Fibroblast of villous mesenchyme (primary cell): ENCODE data around the gene CYP26A1. TPM values are rescaled to one million over a fixed set of nuclear protein-coding genes. Genes with fewer than 3 reads are reported as not detected.
A peak's percentile ranks its signal among the peaks of the same experiment; 100 is the strongest.

Experiments
- DNase-seq: peaks from one replicate; pipeline ENCODE4 v3.0.0-alpha.2; 2010; ENCODE audit warnings: low read depth
- H3K4me3 ChIP-seq: 2 replicates; pipeline ENCODE4 v1.5.1; 2011; ENCODE audit warnings: low read depth, mild to moderate bottlenecking, low read length
- CTCF ChIP-seq: IDR thresholded peaks from 2 replicates; pipeline ENCODE4 v1.5.1; 2012; ENCODE audit warnings: low read depth, mild to moderate bottlenecking, low read length; ENCODE audit not compliant: insufficient read depth
- total RNA-seq: library from RNA; depleted of rRNA; stranded (reverse); fragments of >200 nt; gene quantifications from 2 replicates; pipeline ENCODE4 v1.2.3, GENCODE V29; 2012

CYP26A1 gene
- total RNA-seq, 1 donor: not detected

DNA sequence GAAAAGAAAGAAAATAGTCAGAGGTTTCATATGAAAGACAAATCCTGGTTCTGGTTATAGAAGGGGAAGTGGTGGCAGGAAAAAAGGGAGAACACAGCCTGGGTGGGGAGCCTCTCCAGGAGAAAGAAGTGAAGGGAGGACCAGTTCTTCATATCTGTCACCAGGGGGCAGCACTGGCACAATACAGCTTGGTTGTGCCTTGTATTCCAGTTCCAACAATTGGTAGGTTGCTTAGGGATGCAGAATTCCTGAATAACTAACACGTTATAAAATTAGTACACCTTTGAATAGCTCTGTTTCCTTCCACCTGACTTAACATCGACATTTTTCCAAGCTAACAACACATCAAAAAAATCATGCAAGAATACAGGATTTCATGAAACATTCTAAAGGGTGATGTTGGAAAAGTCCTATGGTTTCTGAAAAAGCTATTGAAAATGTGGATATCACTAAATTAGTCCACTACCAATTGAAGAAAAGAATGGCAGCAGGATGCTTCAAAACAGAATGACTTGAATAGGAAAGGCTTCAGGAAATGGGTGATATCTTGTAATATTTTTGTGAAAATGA, 52.9 kb downstream of the CYP26A1 start:
- DNase-seq: no peak
- peak; percentile 25 for TF ChIP-seq CTCF
- no peak overlapping the region for H3K4me3 ChIP-seq

Other genes with a start within 250 kb of the CYP26A1 start
- gene EXOC6, start 225.4 kb upstream of the CYP26A1 start, total RNA-seq: 4.5 and 7.8 TPM in 2 replicates
- gene CYP26C1, start 13.1 kb upstream of the CYP26A1 start, total RNA-seq: not detected in 2 replicates